ENCODE measurements around the gene ISOC2.
"Not testable (repeated sequence)": the region's sequence is repeated elsewhere in the genome, so short reads cannot be mapped to it uniquely, and the experiment has no call there.

Gene ISOC2

GRCh38 chr19:55451163-55451964 lies 10.1 kb downstream of the ISOC2 start:
- no peak for DNase-seq
- Histone ChIP-seq H3K27me3 (ENCODE audit: insufficient read depth, low read depth, severe bottlenecking) (peaks cover 11% of the 10 kb centered on the region), H3K27ac (no peak overlapping the region), H3K4me3 (ENCODE audit: low read depth, low read length) (peak overlapping the region; percentile 50), H3K9me3 (ENCODE audit: severe bottlenecking) (no peaks in the 10 kb centered on the region), H3K36me3 (peaks cover 9% of the 10 kb centered on the region; the same call in 1 of the 2 replicates)
- TF ChIP-seq CTCF (IDR thresholded peaks at IDR 0.05; ENCODE audit: low read depth, low read length), result no peak

- no peaks in the 10 kb centered on the region for H3K9me3 ChIP-seq (ENCODE audit: severe bottlenecking)
- peaks cover 3% of the 10 kb centered on the region; the same call in 1 of the 2 replicates for H3K36me3 ChIP-seq
- no peak overlapping the region for H3K4me3 ChIP-seq (ENCODE audit: low read depth, low read length)
- no peak for DNase-seq
- no peak for TF ChIP-seq CTCF (IDR thresholded peaks at IDR 0.05; ENCODE audit: low read depth, low read length)
- no peak overlapping the region for H3K27ac ChIP-seq
- H3K27me3 ChIP-seq (ENCODE audit: insufficient read depth, low read depth, severe bottlenecking), result peaks cover 11% of the 10 kb centered on the region
Measured at GRCh38 chr19:55449469-55449868, 12.0 kb downstream of the ISOC2 start.

GRCh38 chr19:55448175-55448490 lies 13.3 kb downstream of the ISOC2 start:
- not testable (repeated sequence) for H3K4me3 ChIP-seq (ENCODE audit: low read depth, low read length); H3K36me3 ChIP-seq; H3K9me3 ChIP-seq (ENCODE audit: severe bottlenecking); DNase-seq; H3K27ac ChIP-seq
- H3K27me3 ChIP-seq (ENCODE audit: insufficient read depth, low read depth, severe bottlenecking), result peaks cover 16% of the 10 kb centered on the region

GRCh38 chr19:55447421-55448174 lies 13.8 kb downstream of the ISOC2 start:
- no peak for TF ChIP-seq CTCF (IDR thresholded peaks at IDR 0.05; ENCODE audit: low read depth, low read length)
- Histone ChIP-seq H3K9me3 (ENCODE audit: severe bottlenecking) (no peaks in the 10 kb centered on the region), H3K36me3 (no peaks in the 10 kb centered on the region), H3K27ac (no peak overlapping the region), H3K4me3 (ENCODE audit: low read depth, low read length) (no peak overlapping the region), H3K27me3 (ENCODE audit: insufficient read depth, low read depth, severe bottlenecking) (peaks cover 16% of the 10 kb centered on the region)
- no peak for DNase-seq

- DNase-seq, result no peak
- no peak overlapping the region for H3K4me3 ChIP-seq (ENCODE audit: low read depth, low read length)
- peaks cover 12% of the 10 kb centered on the region for H3K27me3 ChIP-seq (ENCODE audit: insufficient read depth, low read depth, severe bottlenecking)
- H3K27ac ChIP-seq, result no peak overlapping the region
- H3K9me3 ChIP-seq (ENCODE audit: severe bottlenecking), result no peaks in the 10 kb centered on the region
- H3K36me3 ChIP-seq, result no peaks in the 10 kb centered on the region
- TF ChIP-seq CTCF (IDR thresholded peaks at IDR 0.05; ENCODE audit: low read depth, low read length), result no peak
Measured at GRCh38 chr19:55446060-55446459, 15.4 kb downstream of the ISOC2 start.

- peaks cover 12% of the 10 kb centered on the region for H3K27me3 ChIP-seq (ENCODE audit: insufficient read depth, low read depth, severe bottlenecking)
- no peak overlapping the region for H3K27ac ChIP-seq
- no peaks in the 10 kb centered on the region for H3K36me3 ChIP-seq
- no peak for TF ChIP-seq CTCF (IDR thresholded peaks at IDR 0.05; ENCODE audit: low read depth, low read length)
- DNase-seq, result no peak
- no peaks in the 10 kb centered on the region for H3K9me3 ChIP-seq (ENCODE audit: severe bottlenecking)
- H3K4me3 ChIP-seq (ENCODE audit: low read depth, low read length), result no peak overlapping the region
Measured at GRCh38 chr19:55444646-55445045, 16.8 kb downstream of the ISOC2 start.
